Measurements from ENCODE around the gene XPR1. TPM values are rescaled to one million over a fixed set of nuclear protein-coding genes. Genes with fewer than 3 reads are reported as not detected.
"Not testable (repeated sequence)": the region's sequence is repeated elsewhere in the genome, so short reads cannot be mapped to it uniquely, and the experiment has no call there.

Gene XPR1
- total and polyA plus RNA-seq, 2 donors (not counting 3 experiments of a cell fraction or from before 2014, with no cell fraction given): 23.9 to 26.7 TPM

DNA sequence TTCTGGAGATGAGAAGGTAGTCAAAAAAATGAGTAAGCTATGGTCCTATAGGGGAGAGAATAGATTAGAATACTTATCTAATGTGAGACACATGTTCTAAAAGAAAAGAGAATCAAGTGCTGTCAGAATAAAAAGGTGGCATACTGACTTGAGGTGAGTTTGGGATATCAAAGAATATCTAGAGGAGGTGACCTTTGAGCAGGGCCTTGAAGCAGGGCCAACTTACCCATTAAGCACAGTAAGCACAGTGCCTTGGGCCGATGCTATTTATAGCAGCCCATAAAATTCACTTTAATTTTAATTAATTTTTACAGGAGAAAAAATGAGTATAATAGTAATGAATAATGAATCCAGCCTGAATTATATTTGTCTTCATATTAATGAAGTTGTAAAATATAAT, 92.2 kb downstream of the XPR1 start:
- ChIA-PET CTCF (no interaction called here), POLR2A (no interaction called here)
- H3K79me2 ChIP-seq (ENCODE audit: control insufficient read depth, insufficient read depth, low read length): no peaks in the 10 kb centered on the region
- no TSS peak for BruUV-seq (replicated peaks)
- H3K27ac ChIP-seq (ENCODE audit: insufficient read depth, low read depth, low read length): no peak overlapping the region
- dilution Hi-C loops (cut with MboI; ENCODE audit: extremely low pct_ligation_motif_present, low sequenced_read_pairs) (no loop called here), intact Hi-C loops (cut with micrococcal nuclease) (no loop called here)
- TF ChIP-seq POLR2A (IDR thresholded peaks at IDR 0.05; ENCODE audit: low read depth, low read length) (no peak), JUN (IDR thresholded peaks at IDR 0.05; ENCODE audit: borderline replicate concordance, insufficient read depth, insufficient read length, low read depth) (no peak), FOS (IDR thresholded peaks at IDR 0.05; ENCODE audit: borderline replicate concordance, insufficient read depth, low read length) (no peak), MYC (IDR thresholded peaks at IDR 0.05; ENCODE audit: low read depth, low read length) (no peak), POLR2AphosphoS5 (IDR thresholded peaks at IDR 0.05; ENCODE audit: insufficient read depth, low read depth, low read length) (no peak), EZH2 (IDR thresholded peaks at IDR 0.05; ENCODE audit: borderline replicate concordance, low read depth, low read length, severe bottlenecking) (no peak), GATA2 (IDR thresholded peaks at IDR 0.05; ENCODE audit: insufficient read depth, insufficient read length, low read depth, low read length) (no peak)
- TF ChIP-seq, protein P1, sequence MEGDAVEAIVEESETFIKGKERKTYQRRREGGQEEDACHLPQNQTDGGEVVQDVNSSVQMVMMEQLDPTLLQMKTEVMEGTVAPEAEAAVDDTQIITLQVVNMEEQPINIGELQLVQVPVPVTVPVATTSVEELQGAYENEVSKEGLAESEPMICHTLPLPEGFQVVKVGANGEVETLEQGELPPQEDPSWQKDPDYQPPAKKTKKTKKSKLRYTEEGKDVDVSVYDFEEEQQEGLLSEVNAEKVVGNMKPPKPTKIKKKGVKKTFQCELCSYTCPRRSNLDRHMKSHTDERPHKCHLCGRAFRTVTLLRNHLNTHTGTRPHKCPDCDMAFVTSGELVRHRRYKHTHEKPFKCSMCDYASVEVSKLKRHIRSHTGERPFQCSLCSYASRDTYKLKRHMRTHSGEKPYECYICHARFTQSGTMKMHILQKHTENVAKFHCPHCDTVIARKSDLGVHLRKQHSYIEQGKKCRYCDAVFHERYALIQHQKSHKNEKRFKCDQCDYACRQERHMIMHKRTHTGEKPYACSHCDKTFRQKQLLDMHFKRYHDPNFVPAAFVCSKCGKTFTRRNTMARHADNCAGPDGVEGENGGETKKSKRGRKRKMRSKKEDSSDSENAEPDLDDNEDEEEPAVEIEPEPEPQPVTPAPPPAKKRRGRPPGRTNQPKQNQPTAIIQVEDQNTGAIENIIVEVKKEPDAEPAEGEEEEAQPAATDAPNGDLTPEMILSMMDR (IDR thresholded peaks at IDR 0.05; ENCODE audit: extremely low read depth in 1 of 2, insufficient read depth in 1 of 2, low read depth in 1 of 2, low read length in 2 of 2): no peak
- TF ChIP-seq, protein P2, sequence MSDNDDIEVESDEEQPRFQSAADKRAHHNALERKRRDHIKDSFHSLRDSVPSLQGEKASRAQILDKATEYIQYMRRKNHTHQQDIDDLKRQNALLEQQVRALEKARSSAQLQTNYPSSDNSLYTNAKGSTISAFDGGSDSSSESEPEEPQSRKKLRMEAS (IDR thresholded peaks at IDR 0.05; ENCODE audit: insufficient read depth, insufficient read length): no peak
- no peak overlapping the region for H3K4me3 ChIP-seq (replicated peaks in 1 of 3; ENCODE audit: insufficient read depth in 1 of 3, low read depth in 1 of 3, low read length in 3 of 3)
- H4K20me1 ChIP-seq (replicated peaks; ENCODE audit: control insufficient read depth, extremely low read depth, insufficient read depth, low read length): no peaks in the 10 kb centered on the region
- H3K36me3 ChIP-seq (ENCODE audit: control insufficient read depth in 2 of 2, extremely low read depth in 1 of 2, insufficient read depth in 2 of 2, low read length in 2 of 2): no peaks in the 10 kb centered on the region
- no peaks in the 10 kb centered on the region for H3K9me3 ChIP-seq (replicated peaks; ENCODE audit: control insufficient read depth, insufficient read depth, low read length)
- no peak for DNase-seq (ENCODE audit: low read depth, low spot score)
- no peaks in the 10 kb centered on the region for H3K4me1 ChIP-seq (ENCODE audit: control insufficient read depth, extremely low read depth, insufficient read depth, low read length)
- FAIRE-seq: no peak
- no peak overlapping the region for H3K4me2 ChIP-seq (ENCODE audit: insufficient read depth, low read length)
- H3K27me3 ChIP-seq (ENCODE audit: control insufficient read depth in 2 of 2, insufficient read depth in 2 of 2, low read length in 2 of 2): no peaks in the 10 kb centered on the region
- no peaks in the 10 kb centered on the region for H3K9me1 ChIP-seq (replicated peaks; ENCODE audit: control insufficient read depth, extremely low read depth, insufficient read depth, low read length)
- no peak overlapping the region for H3K9ac ChIP-seq (replicated peaks; ENCODE audit: extremely low read depth, insufficient read depth, low read length)
- H2AFZ ChIP-seq (ENCODE audit: low read depth, low read length): no peak overlapping the region

DNA sequence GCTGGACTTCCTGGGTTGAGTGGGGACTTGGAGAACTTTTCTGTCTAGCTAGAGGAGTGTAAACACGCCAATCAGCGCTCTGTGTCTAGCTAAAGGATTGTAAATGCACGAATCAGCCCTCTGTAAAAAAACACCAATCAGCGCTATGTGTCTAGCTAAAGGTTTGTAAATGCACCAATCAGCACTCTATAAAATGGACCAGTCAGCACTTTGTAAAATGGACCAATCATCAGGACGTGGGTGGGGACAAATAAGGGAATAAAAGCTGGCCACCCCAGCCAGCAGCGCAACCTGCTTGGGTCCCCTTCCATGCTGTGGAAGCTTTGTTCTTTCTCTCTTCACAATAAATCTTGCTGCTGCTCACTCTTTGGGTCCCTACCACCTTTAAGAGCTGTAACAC, 94.2 kb downstream of the XPR1 start:
- H3K36me3 ChIP-seq (ENCODE audit: control insufficient read depth in 2 of 2, extremely low read depth in 1 of 2, insufficient read depth in 2 of 2, low read length in 2 of 2); DNase-seq (ENCODE audit: low read depth, low spot score); H4K20me1 ChIP-seq (replicated peaks; ENCODE audit: control insufficient read depth, extremely low read depth, insufficient read depth, low read length); CTCF ChIA-PET; H3K4me1 ChIP-seq (ENCODE audit: control insufficient read depth, extremely low read depth, insufficient read depth, low read length); H3K27me3 ChIP-seq (ENCODE audit: control insufficient read depth in 2 of 2, insufficient read depth in 2 of 2, low read length in 2 of 2); H3K9me3 ChIP-seq (replicated peaks; ENCODE audit: control insufficient read depth, insufficient read depth, low read length); H3K79me2 ChIP-seq (ENCODE audit: control insufficient read depth, insufficient read depth, low read length); H3K9ac ChIP-seq (replicated peaks; ENCODE audit: extremely low read depth, insufficient read depth, low read length); H3K9me1 ChIP-seq (replicated peaks; ENCODE audit: control insufficient read depth, extremely low read depth, insufficient read depth, low read length); BruUV-seq (replicated peaks); intact Hi-C loops (cut with micrococcal nuclease); H3K4me2 ChIP-seq (ENCODE audit: insufficient read depth, low read length); H2AFZ ChIP-seq (ENCODE audit: low read depth, low read length); H3K4me3 ChIP-seq (replicated peaks in 1 of 3; ENCODE audit: insufficient read depth in 1 of 3, low read depth in 1 of 3, low read length in 3 of 3); H3K27ac ChIP-seq (ENCODE audit: insufficient read depth, low read depth, low read length); FAIRE-seq; dilution Hi-C loops (cut with MboI; ENCODE audit: extremely low pct_ligation_motif_present, low sequenced_read_pairs); POLR2A ChIA-PET: not testable (repeated sequence)

DNA sequence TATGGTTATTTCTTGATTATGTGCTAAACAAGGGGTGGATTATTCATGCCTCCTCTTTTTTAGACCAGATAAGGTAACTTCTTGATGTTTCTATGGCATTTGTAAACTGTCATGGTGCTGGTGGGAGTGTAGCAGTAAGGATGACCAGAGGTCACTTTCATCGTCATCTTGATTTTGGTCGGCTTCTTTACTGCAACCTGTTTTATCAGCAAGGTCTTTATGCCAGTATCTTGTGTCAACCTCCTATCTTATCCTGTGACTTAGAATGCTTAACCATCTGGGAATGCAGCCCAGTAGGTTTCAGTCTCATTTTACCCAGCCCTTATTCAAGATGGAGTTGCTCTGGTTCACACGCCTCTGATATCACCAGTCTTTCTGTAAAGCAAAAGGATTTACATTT, 95.9 kb downstream of the XPR1 start:
- dilution Hi-C loops (cut with MboI; ENCODE audit: extremely low pct_ligation_motif_present, low sequenced_read_pairs); CTCF ChIA-PET; H3K9ac ChIP-seq (replicated peaks; ENCODE audit: extremely low read depth, insufficient read depth, low read length); H3K27ac ChIP-seq (ENCODE audit: insufficient read depth, low read depth, low read length); H3K4me2 ChIP-seq (ENCODE audit: insufficient read depth, low read length); H3K9me1 ChIP-seq (replicated peaks; ENCODE audit: control insufficient read depth, extremely low read depth, insufficient read depth, low read length); H3K27me3 ChIP-seq (ENCODE audit: control insufficient read depth in 2 of 2, insufficient read depth in 2 of 2, low read length in 2 of 2); H3K36me3 ChIP-seq (ENCODE audit: control insufficient read depth in 2 of 2, extremely low read depth in 1 of 2, insufficient read depth in 2 of 2, low read length in 2 of 2); H3K4me1 ChIP-seq (ENCODE audit: control insufficient read depth, extremely low read depth, insufficient read depth, low read length); FAIRE-seq; POLR2A ChIA-PET; DNase-seq (ENCODE audit: low read depth, low spot score); H2AFZ ChIP-seq (ENCODE audit: low read depth, low read length); intact Hi-C loops (cut with micrococcal nuclease); H3K79me2 ChIP-seq (ENCODE audit: control insufficient read depth, insufficient read depth, low read length); BruUV-seq (replicated peaks); H3K4me3 ChIP-seq (replicated peaks in 1 of 3; ENCODE audit: insufficient read depth in 1 of 3, low read depth in 1 of 3, low read length in 3 of 3); H3K9me3 ChIP-seq (replicated peaks; ENCODE audit: control insufficient read depth, insufficient read depth, low read length); H4K20me1 ChIP-seq (replicated peaks; ENCODE audit: control insufficient read depth, extremely low read depth, insufficient read depth, low read length): not testable (repeated sequence)

Data from endothelial cell of umbilical vein (primary cell).